Mucosa of descending colon (tissue), 3 donors: ENCODE data around the gene LAMA2. TPM values are rescaled to one million over a fixed set of nuclear protein-coding genes. Genes with fewer than 3 reads are reported as not detected.

Experiments used
- ATAC-seq: fragments of 200-7000 bp; cut with Tn5 transposase; one replicate; pipeline ENCODE4 v1.9.1; 2020; ENCODE audit warnings: mild to moderate bottlenecking, moderate library complexity
- DNase-seq, 3 donors: peaks; one replicate each; pipeline ENCODE4 v3.0.0-alpha.2; 2020
- H3K36me3 ChIP-seq: fragments of 200-600 bp; one replicate; pipeline ENCODE4 v1.8.0; 2021; ENCODE audit warnings: low read depth, mild to moderate bottlenecking
- H3K4me1 ChIP-seq: fragments of 200-600 bp; one replicate; pipeline ENCODE4 v1.8.0; 2021; ENCODE audit warnings: low read depth, mild to moderate bottlenecking
- H3K4me3 ChIP-seq: fragments of 200-600 bp; one replicate; pipeline ENCODE4 v1.8.0; 2021; ENCODE audit warnings: mild to moderate bottlenecking
- H3K9me3 ChIP-seq: fragments of 200-600 bp; one replicate; pipeline ENCODE4 v1.8.0; 2021; ENCODE audit warnings: mild to moderate bottlenecking
- CTCF ChIP-seq: fragments of 200-600 bp; IDR thresholded peaks from one replicate; pipeline ENCODE4 v1.8.0; 2022; ENCODE audit warnings: antibody characterized with exemption, mild to moderate bottlenecking
- intact Hi-C, 2 donors: fragments of 100-400 bp; cut with DNase I in 1 of 2; cut with micrococcal nuclease in 1 of 2; formaldehyde crosslinking; loops; one replicate each; pipeline versions ENCODE4 v1.11.0 to v1.11.1; 2022; cut with DNase I, micrococcal nuclease
- total RNA-seq, 3 donors: library from RNA; stranded (reverse); fragmentation: NEBNext Ultra II Directional in 2 of 3; extraction: Animal tissue kit (Norgen Biotek cat#: 25700) in 2 of 3; gene quantifications; one replicate each; pipeline versions ENCODE4 v1.2.1 to v1.2.4, GENCODE V29; 2021 to 2023
- donor health status: DM: no; HTN: no; CAD: no; lungs with moderate emphysema.
- donor health status: DM: no; HTN: no; CAD: no.
- donor health status: DM: no; HTN: yes; CAD: no.

LAMA2 gene
- total RNA-seq, 3 donors from 2014 or later = 3.6 to 29.4 (median 18.4) TPM

- no peak for ATAC-seq
Observed at GRCh38 chr6:129331450-129332138, 448.7 kb downstream of the LAMA2 start.

GRCh38 chr6:129335792-129336191 is 452.9 kb downstream of the LAMA2 start:
- no peaks in the 10 kb centered on the region for H3K4me1 ChIP-seq
- no peaks in the 10 kb centered on the region for H3K36me3 ChIP-seq
- H3K4me3 ChIP-seq = no peak overlapping the region
- no peak for TF ChIP-seq CTCF
- no peak for DNase-seq
- no peaks in the 10 kb centered on the region for H3K9me3 ChIP-seq
- intact Hi-C loops = no loop called here
- no peak for ATAC-seq

More at GRCh38 chr6:129331450-129332138, 448.7 kb downstream of the LAMA2 start:
- DNase-seq = no peak
- no peak for TF ChIP-seq CTCF
- no peaks in the 10 kb centered on the region for H3K36me3 ChIP-seq
- intact Hi-C loops = no loop called here
- no peaks in the 10 kb centered on the region for H3K4me1 ChIP-seq
- no peak overlapping the region for H3K4me3 ChIP-seq
- no peaks in the 10 kb centered on the region for H3K9me3 ChIP-seq

- intact Hi-C loops = no loop called here
- Histone ChIP-seq H3K4me3 (no peak overlapping the region), H3K36me3 (no peaks in the 10 kb centered on the region), H3K9me3 (no peaks in the 10 kb centered on the region), H3K4me1 (no peaks in the 10 kb centered on the region)
- DNase-seq (no peak), ATAC-seq (no peak)
- TF ChIP-seq CTCF = no peak
Observed at GRCh38 chr6:129338683-129339082, 455.7 kb downstream of the LAMA2 start.

GRCh38 chr6:129340983-129341382 is 458.0 kb downstream of the LAMA2 start:
- Histone ChIP-seq H3K9me3 (no peaks in the 10 kb centered on the region), H3K4me3 (no peak overlapping the region), H3K4me1 (no peaks in the 10 kb centered on the region), H3K36me3 (no peaks in the 10 kb centered on the region)
- no peak for DNase-seq
- no peak for TF ChIP-seq CTCF
- ATAC-seq = no peak
- intact Hi-C loops = no loop called here

GRCh38 chr6:129342243-129342642 is 459.3 kb downstream of the LAMA2 start:
- H3K9me3 ChIP-seq = no peaks in the 10 kb centered on the region
- no peak for TF ChIP-seq CTCF
- no peak overlapping the region for H3K4me3 ChIP-seq
- intact Hi-C loops = no loop called here
- no peaks in the 10 kb centered on the region for H3K4me1 ChIP-seq
- no peaks in the 10 kb centered on the region for H3K36me3 ChIP-seq
- ATAC-seq (no peak), DNase-seq (no peak)

- no peaks in the 10 kb centered on the region for H3K36me3 ChIP-seq
- no peak for ATAC-seq
Observed at GRCh38 chr6:129342796-129343195, 459.9 kb downstream of the LAMA2 start.

More at GRCh38 chr6:129342796-129343195, 459.9 kb downstream of the LAMA2 start:
- TF ChIP-seq CTCF = no peak
- Histone ChIP-seq H3K4me1 (no peaks in the 10 kb centered on the region), H3K9me3 (no peaks in the 10 kb centered on the region), H3K4me3 (no peak overlapping the region)
- intact Hi-C loops = no loop called here
- no peak for DNase-seq
